Stimulated activated CD8-positive, alpha-beta memory T cell treated with anti-CD3 and anti-CD28 coated beads, Interleukin-4, amount 100 ng/mL, for 4 hours (primary cell): Measurements from ENCODE around the gene MTPN.
A peak's percentile ranks its signal among the peaks of the same experiment; 100 is the strongest.

ENCODE experiments used
- DNase-seq, 2 donors: peaks; one replicate each; pipeline ENCODE4 v3.0.0-alpha.2; 2020; ENCODE audit warnings: low read depth in 2 of 2, low spot score in 1 of 2

Gene MTPN

DNA sequence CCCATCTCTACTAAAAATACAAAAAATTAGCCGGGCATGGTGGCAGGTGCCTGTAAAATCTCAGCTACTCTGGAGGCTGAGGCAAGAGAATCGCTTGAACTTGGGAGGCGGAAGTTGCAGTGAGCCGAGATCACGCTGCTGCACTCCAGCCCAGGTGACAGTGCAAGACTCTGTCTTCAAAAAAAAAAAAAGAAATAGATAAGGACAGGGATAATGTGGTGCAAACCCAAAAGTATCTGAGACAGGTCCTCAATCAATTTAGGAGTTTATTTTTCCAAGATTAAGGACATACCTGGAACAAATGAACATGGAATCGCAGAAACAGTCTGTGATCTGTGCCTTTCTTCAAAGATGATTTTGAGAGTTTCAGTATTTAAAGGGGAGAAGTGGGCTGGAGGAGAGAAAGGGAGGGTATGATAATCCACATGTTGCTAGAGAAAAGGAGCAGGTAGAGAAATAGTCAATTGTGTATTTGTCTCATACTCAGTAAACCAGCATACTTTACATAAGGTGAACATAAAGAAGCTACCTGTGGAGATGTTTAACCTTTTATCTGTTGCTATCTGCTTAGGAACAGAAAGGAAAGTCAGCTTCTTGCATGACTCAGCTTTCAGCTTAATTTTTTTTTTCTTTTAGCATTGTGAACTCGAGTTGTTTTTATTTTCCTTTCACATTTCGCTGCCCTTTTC, 4.9 kb upstream of the MTPN start:
- DNase-seq = no peak

GRCh38 chr7:135980665-135981180, 3.6 kb upstream of the MTPN start:
- peak; percentile 19 to 33 for DNase-seq

DNA sequence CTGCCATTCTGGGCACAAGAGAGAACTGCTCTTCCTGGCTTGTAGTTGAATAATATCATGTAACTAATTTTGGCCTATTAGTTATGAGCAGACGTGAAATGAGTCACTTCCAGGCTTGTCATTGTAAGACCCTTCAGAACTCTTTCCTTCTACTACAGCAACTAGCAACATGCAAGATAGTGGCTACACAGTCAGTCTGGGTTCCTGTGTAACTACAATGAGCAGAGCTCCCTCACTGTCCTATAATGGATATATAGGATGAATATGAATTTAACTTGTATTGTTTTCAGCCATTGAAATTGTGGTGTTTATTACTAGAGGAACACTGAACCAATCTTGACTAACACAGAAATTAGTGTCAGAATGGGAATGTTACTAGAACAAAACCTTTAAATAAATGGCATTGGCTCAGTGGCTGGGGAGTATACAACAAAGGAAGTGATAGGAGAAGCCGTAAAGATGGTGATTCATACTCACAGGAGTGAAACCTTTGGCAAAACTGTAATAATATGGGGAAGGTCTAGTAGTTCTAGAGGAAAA, 2.9 kb upstream of the MTPN start:
- DNase-seq = no peak

DNA sequence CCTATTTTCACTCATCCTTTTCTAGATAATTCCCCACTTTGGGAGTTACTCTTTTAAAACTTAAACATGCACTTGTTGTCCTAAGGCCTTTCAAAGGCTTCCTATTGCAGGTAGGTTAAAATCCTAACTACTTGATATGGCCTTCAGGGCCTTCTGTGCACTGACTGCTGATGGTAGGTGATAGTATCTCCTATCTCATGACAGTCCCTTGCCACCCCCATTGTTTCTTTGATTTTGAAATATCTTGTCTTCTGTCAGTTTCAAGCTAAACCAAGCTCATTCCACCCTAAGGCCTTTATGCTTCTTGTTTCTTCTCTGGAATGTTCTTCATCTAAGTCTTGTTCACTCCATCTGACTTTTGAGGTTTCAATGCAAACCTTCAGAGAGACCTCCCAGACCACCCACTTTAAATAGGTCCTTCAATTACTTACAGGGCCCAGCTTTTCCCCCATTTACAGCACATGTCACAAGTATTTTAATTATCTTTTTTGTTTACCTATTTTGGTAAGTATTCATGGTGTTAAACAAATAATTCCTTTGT, 2.4 kb upstream of the MTPN start:
- DNase-seq = no peak

GRCh38 chr7:135978624-135979023, 1.5 kb upstream of the MTPN start:
- DNase-seq = no peak

GRCh38 chr7:135977742-135978066, 545 bp upstream of the MTPN start:
- no peak for DNase-seq

GRCh38 chr7:135976312-135977006, 700 bp downstream of the MTPN start:
- no peak for DNase-seq

DNA sequence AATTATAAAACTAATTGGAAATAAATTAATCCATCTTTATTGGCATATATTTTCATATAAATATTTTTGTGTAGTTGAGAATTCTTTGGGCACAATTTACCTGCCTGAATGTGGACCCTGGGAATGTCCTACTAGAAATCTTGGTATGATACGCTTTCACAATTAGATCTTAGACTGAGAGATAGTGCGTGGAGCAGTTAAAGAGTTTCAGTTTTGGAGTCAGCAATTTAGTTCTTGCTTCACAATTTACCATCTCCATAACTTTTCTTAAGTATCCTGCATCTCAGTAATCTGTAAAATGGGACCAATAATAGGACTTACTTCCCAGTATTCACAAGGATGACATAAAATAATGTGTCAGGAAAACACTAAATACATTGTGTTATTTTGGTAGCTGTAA, 2.0 kb downstream of the MTPN start:
- DNase-seq = no peak

- DNase-seq = no peak
Measured at GRCh38 chr7:135974667-135975066, 2.5 kb downstream of the MTPN start.

DNA sequence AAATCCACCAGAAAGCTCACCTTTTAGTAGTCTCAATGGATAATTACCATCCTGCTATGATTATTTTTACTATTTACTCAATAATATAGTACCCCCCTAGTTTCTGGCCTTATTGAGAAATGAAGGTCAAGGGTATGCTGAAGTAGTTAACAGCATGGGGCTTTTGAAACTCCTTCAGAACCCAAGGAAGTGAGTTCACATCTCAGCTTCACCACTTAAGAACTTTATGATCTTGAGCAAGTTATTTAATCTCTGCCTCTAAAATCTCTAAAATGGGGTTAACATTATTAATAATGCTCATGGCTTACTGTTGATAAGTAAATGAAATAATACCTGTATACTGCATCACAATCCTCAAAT, 5.8 kb downstream of the MTPN start:
- no peak for DNase-seq

DNA sequence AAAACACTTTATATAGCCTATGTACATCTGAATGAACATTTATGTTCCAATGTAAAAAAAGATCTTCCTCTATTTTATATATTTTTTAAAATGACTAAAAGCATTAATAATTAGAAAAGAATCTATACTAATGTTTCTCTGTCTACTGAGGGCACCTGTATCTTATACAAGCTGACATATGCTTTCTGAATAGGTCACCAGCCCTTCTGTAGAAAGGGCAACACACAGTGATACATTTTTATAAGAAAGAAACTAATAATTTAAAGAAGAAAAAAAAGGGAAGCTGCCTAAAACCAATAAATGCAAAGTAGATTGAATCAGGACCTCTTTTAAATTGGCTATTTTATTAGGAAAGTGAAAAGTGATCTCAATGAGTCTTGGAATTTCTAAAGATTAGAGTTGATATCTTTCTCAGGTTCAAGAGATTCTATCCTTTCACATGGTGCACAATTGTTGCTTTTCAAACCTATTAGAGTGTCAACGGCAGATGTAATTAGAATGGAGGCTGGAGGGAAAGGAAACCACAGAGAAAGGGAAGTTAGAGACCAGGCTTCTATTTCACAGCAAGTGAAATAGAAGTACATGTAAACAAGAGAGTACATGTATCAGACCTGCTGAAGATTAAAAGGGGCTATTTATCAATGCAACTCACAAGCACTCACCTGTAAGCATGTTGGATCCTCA, 6.3 kb downstream of the MTPN start:
- DNase-seq = no peak

GRCh38 chr7:135970045-135970444, 7.1 kb downstream of the MTPN start:
- DNase-seq = no peak

- DNase-seq = no peak
Measured at GRCh38 chr7:135966341-135967043, 10.7 kb downstream of the MTPN start.

DNA sequence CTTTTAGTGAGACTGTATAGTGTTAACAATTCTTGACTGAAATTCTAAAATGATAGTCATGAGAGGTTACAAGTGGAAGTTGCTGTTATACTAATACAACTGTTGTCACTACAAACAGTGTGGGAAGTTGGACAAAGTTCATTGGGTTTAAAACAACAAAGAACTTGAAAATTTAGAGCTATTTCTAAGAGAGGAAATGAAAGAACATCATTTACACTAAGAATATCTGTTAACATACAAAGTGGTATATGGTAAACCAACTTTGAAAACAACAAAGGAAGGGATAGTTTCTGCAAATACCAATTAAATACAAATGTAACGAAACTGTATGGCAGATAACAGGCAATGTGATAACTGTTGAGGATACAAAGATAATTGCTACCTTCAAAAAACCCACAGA, 11.6 kb downstream of the MTPN start:
- DNase-seq = no peak

DNA sequence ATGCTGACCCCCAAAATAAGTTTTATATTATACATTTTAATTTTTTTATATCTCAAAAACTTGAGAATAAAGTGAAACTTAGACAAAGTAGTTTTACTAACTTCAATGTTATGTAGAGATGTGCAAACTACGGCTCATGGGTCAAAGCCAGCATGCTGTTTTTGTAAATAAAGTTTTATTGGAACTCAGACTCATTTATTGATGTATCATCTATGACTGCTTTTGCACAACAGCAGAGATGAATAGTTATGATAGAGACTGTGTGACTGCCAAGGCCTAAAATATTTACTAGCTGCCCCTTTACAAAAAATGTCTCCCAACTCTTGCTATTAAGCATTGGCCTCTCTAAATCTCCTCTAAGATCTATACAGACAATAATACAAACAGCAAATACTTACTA, 12.4 kb downstream of the MTPN start:
- no peak for DNase-seq

DNA sequence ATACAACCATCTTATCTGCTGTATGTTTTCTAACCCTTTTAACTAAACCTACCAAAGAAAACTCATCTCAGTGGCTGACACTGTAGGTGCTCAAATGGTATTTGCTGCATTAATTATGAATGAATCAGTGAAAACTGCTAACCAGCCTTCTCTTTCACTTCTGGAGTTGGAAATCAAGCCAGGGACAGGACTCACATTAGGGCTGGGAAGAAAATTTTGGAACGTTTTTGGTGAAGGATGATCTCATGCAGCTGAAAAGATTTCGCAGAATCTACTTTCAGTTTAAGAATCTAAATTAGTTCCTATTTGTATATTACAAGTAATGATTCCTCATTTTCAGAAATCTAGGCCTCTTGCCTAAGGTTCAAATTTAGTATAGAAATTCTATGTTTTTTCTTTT, 12.9 kb downstream of the MTPN start:
- DNase-seq = no peak

GRCh38 chr7:135962802-135963201, 14.4 kb downstream of the MTPN start:
- no peak for DNase-seq

DNA sequence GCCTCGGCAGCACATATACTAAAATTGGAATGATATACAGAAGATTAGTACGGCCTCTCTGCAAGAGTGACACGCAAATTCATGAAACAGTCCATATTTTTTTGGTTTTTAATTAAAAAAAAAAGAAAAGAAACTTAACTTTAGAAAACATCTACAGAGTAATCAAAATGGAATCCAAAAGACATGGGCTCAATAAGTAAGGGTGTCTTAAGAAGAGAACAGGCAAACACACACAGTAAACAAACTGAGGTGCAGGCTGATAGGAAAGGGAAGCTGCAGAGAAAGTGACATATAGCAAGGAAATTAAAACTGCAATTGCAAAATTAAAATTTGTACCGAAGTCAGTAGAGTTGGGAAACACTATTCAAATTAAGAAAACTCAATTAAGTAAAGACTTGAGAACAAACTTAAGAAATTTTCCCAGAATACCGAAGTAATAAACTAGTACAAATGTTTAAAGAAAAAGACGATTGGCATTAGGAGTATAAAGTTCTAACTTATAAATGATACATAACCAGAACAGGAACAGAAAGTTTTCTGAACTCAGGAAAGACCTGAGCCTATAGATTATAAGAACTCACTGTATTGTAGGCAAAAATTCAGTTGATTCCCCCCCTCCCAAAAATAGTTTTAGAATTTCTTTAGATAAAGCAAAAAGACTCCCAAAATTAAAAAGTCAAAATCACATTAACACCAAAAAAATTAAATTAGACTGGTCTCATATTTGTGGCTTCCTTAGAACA, 16.3 kb downstream of the MTPN start:
- DNase-seq = no peak

- DNase-seq = no peak
Measured at GRCh38 chr7:135959646-135960363, 17.4 kb downstream of the MTPN start.

DNA sequence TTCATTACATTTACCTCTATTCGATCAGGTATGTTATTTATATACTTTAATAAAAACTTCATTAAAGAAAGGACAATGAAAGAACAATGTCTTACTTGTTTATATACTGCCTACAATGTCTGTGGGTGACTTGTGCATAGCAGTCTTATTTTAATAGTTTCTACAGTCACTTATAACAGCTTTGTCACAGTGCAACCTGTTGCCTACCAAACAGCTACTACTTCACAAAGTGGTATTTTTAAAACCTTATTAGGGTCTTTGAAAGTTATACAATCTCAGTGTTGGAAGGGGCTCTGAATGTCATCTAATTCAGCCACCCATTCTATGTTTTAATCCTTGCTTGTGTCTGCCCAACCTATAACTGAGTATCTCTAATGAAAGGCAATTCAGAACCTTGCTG, 19.0 kb downstream of the MTPN start:
- DNase-seq = no peak
